ENCODE measurements around the gene UCHL3.

Gene UCHL3

DNA sequence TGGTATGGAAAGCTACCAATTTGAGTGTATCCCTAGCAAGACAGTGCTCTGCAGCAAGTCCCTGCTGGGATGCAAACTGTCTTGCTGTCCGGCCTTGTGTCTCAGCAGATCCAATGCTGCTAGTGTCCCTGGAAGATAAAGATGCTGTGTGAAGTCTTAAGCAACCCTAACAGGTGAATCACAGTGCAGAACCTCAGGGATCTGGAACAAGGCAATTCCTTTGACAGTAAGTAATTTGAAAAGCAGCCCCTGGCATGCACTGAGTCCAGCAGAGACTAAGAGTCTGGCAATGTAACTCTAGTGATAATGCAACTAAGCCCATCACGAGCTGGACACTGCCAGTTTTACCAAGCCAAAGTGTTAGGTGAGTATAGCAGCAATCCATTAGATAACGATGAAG, 1.7 kb upstream of the UCHL3 start:
- no peak for DNase-seq (ENCODE audit: low read depth)

DNA sequence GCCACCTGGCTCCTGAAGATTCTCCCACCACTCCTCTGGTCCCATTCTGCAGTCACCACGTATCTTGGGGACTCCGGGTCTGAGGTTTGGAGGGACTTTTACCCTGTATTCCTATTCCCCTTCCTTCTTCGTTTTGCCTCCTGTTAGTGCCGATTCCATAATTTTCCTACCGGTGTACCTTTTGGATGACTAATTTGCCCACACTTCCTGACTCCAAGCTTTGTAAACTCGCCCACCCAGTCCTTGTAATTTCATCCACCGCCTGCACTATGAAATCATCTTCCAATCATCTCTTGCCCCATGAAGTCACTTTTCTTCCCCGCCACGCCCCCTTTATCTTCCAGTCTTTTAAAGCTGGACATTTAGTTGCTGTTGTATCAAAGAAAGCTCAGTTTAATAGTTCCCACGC, 572 bp downstream of the UCHL3 start:
- DNase-seq (ENCODE audit: low read depth) = no peak

DNA sequence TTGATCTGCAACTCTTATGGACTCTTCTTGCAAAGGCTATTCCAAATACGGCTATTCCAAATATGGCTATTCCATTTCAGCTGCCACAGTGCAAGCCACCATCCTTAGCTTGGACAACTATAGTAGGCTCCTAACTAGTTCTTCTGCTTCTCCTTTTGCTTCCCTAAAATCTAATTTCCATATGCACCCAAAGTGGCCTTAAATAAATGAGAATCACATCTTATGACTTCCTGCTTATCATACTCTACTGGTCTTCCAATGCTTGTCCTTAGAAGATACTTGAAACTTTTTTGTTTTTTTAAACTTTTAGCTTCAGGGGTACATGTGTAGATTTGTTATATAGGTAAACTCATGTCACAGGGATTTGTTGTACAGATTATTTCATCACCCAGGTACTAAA, 4.9 kb downstream of the UCHL3 start:
- DNase-seq (ENCODE audit: low read depth) = no peak

DNA sequence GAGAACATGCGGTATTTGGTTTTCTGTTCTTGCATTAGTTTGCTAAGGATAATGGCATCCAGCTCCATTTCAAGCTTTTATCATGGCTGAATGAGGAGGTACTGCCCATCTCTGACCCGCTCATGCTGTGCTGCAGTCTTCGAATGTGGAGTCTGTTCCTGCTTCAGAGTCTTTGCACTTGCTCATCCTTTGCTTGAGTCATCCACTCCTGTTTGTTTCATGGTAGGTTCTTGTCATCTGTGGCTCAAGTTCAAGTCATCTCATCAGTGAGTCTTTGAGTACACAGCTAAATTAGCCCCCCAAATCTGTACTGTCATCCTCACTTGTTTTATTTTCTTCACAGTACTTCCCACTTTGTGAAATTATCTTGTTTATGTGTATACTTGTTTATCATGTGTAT, 5.4 kb downstream of the UCHL3 start:
- DNase-seq (ENCODE audit: low read depth) = no peak

DNA sequence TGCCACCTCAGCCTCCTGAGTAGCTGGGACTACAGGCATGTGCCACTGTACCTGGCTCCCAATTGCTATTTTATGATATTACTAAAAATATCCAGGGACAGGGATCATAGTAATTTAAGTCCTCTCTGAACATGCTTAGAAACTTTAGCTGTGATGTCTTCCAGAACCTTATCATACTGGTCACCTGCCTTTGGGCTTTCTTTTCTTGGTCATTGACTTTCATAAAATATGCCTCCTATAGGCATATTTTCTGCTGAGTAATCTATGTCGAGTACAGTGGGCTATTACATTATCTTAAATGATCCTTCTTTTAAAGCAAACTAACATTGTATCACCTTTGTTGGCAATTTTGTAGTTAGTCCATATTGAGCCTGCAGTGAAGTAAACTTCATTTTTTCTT, 6.2 kb downstream of the UCHL3 start:
- no peak for DNase-seq (ENCODE audit: low read depth)

DNA sequence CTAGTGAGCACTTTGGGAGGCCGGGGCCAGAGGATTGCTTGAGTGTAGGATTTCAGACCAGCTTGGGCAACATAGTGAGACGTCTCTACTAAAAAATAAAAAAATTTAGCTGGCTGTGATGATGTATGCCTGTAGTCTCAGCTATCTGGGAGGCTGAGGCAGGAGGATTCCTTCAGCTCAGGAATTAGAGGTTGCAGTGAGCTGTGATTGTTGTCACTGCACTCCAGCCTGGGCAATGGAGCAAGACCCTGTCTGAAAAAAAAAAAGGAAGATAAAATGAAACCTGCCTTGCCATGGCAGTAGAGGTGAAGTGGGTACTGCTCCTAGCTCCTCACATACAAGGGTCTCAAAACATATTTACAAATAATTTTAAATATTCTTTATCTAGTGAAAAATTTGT, 7.4 kb downstream of the UCHL3 start:
- no peak for DNase-seq (ENCODE audit: low read depth)

DNA sequence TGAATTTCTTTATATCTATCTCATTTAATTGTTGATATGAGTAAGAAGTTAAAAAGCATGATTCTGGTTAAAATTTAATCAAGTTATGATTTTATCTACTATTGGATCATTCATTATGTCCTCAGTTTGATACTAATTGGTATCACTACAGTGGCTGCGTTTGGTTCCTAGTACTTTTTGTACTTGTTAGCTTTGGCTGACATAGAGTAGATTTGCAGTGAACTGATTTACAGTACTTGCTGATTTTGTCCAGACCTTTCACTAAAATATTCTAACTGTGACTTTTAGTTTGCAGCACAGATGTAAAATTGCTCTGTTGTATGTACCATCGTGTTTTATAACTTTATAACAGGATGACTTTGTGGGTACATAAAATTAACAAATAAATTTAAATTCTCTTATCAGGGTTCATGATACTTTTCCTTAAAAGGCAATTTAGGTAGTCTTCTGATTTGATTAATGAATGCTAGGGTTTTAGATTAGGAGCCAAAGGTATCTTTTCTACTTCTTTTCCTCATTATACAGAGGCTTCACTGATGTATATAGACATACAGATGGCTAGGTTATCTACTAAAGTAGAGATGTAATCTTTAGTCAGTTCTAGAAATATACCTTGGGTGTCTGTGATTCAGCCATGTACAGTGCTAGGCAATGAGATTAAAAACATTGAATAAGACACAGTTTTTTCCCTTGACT, 8.7 kb downstream of the UCHL3 start:
- DNase-seq (ENCODE audit: low read depth) = no peak

DNA sequence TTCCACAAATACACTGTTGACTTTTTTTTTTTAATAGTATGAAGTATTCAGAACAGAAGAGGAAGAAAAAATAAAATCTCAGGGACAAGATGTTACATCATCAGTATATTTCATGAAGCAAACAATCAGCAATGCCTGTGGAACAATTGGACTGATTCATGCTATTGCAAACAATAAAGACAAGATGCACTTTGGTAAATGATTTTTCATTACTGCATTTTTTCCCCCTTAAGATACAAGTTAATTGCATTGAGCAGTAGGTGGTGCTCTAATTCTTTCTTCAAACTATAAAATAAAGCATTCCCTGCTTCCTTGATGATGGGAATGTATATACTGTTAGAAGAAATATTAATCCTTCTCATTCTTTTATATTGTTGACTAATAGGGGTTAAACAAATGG, 17.1 kb downstream of the UCHL3 start:
- DNase-seq (ENCODE audit: low read depth) = no peak

DNA sequence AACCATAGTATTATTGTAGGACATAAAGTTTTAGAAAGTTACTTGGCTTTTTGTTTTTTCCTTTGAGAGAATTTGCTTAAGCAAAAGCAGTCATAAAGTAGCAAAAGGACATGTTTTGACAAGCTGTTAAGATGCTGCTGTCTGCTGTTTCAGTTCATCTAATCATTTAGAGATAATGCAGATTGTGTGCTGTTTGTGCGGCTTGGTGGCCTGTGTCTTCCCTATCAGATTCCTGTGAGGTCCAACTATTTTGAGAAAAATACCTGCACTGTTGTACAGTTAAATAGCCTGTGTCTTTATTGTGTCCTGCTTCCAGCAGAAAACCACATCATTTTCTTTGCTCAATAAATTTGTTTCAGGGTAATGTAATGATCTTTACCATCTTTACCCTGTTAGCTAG, 20.0 kb downstream of the UCHL3 start:
- no peak for DNase-seq (ENCODE audit: low read depth)

DNA sequence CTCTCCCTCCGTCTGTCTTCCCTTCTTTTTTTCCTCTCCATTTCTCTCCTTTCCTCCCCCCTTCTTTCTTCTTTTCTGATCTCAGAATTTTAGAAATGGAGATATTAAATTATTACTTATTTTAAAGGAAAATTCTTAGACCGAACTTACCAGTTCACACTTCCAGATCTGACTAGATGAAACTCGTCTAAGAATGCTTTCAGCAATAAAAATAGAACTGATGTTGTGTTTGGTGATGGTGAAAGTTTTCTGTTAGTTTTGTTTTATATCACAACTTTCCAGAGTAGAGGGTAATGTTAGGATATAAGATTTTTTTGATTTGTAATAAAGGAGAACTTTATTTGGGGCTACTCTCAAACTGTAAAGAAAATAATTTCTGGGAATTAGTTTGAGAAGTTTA, 29.9 kb downstream of the UCHL3 start:
- DNase-seq (ENCODE audit: low read depth) = no peak

DNA sequence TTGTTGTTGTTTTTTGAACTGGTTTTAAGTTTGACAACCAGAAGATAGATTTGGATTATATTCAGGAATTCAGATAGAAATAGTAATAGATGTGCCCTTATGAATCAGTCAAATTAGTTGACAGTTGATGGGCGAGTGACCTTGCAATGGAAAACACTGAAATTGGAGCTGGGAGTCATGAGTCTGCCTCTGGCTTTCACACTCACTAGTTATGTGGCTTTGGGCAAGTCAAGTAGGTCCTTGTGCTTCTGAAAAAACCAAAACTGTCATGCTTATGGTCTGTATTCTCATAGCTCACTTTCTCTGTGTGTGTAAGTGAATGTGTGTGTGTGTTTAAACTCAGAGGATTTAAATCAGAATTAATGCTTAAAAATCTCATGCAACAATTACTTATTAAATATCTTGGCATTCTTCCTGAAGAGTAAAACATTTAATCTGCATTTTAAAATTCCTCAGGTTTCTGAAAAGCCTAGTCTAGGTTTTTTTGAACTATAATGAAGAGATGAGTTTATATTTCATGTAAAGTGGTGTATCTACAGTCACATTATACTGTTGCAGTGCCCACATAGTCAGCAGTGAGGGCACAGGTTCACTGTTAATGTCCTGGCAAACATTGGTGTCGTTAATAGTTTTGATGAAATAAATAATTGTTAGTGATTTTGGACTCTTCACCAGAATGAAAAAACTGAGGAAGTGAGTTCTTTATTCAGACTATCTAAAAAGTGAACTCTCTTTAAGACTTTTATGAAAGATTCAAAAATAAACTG, 32.5 kb downstream of the UCHL3 start:
- DNase-seq (ENCODE audit: low read depth) = no peak

DNA sequence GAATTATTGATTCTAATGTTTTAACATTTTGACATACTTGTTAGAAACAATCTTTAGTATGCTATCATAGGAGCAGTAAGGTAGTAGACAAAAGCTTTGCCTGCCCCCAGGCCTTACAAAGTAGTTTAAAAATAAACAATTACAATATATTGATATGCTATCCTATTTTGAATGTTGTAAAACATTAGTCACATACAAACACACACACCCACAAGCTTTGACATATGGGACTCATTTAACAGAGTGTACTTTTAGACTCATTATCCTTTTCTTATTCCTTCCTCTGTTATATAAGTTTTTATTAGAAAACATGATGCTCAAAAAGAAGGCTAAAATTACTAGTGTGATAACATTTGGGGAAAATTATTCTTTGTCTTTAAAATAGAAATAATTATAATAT, 33.5 kb downstream of the UCHL3 start:
- no peak for DNase-seq (ENCODE audit: low read depth)

DNA sequence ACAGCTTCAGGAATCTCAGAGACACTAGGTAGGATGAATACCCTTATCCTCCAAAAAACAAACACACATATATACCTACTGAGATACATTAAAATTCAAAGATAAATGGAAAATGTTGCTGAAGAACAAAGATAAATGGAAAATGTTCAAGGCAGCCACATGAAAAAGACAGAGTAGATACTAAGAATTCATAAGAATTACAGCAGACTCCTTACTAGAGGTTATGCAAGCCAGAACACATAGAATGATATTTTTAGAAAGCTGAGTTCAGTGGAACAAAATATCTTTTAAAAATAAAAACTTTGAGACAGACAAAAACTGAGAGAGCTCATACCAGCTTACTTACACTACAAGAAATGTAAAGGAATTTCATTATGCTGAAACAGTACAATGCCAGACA, 35.6 kb downstream of the UCHL3 start:
- DNase-seq (ENCODE audit: low read depth) = no peak

DNA sequence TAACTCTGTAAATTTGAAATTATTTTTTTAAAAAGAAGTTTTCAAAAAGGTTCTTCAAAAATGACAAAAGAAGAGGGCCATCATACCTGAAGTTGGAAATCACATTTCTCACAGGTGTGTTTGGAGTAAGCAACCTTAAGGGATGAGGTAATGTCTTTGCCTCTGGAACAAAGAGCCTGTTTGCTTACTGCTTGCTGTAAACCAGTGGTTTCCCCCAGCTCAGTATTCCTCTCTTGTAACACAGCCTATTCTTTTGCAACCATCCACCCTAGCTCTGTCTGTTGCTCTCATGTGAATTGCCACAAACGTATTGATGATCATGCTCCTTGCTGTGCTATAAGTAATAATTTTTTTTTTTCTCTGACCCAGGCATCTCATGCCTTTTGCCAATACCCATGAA, 38.1 kb downstream of the UCHL3 start:
- DNase-seq (ENCODE audit: low read depth) = no peak

DNA sequence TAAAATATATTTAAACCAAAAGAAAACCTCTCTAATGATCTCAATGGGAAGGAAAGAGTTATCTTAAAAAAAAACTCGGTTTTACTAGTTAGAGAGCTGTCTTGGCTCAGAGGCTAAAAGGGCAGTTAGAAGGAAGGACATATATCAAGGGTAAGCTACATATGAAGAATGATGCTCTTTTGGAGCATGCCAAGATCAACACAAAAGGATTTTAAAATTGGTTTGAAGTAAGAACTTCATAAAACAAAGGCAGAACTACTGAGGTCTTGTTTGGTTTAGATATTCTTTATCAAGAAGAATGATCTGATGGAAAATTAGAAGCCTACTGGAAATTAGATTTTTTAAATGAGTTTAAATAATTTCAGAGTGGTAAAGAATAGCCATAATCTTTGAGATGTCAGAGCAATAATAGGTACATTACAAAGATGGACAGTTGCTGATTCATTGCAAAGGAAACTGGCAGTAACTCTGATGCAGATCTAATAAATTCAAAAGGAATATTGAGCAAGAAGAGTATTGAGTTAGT, 47.1 kb downstream of the UCHL3 start:
- DNase-seq (ENCODE audit: low read depth) = no peak

DNA sequence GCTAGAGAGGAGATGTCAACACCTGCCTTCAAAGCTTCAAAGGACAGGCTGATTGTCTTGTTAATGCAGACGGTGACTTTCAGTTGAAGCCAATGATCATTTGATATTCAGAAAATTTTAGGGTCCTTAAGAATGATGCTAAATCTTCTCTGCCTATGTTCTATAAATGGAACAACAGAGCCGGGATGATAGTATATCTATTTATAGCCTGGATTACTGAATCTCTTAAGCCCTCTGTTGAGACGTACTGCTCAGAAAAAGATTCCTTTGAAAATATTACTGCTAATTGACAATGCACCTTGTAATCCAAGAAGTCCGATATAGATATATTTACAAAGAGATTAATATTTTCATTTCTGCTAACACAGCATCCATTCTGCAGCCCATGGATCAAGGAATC, 50.8 kb downstream of the UCHL3 start:
- no peak for DNase-seq (ENCODE audit: low read depth)

DNA sequence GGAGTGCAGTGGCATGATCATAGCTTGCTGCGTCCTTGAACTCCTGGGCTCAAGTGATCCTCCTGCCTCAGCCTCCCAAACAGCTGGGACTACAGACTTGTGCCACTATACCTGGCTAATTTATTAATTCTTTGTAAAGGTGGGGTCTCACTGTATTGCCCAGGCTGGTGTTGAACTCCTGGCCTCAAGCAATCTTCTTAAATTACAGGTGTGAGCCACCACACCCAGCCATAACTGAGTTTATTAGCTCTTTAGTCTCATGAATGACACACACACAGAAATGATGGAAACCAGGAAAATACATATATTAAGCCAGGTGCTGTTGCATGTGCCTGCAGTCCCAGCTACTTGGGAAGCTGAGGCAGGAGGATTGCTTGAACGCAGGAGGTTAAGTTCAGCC, 53.4 kb downstream of the UCHL3 start:
- DNase-seq (ENCODE audit: low read depth) = no peak

DNA sequence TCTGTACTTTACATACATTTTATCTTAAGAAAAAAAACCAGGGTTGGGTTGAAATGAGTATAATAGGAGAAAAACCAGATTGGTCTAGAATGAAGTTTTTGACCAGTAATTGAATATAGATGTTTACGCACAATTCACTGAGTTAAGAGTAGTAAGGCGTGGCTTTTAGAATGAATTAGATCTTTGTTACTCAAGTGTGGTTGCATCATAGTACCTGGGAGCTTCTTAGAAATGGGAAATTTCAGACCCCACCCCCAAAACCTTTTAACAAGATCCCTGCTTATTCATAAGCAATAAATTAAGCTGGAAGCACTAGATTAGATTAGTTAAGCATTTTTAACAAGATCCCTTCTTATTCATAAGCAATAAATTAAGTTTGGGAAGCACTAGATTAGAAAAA, 57.9 kb downstream of the UCHL3 start:
- DNase-seq (ENCODE audit: low read depth) = no peak

DNA sequence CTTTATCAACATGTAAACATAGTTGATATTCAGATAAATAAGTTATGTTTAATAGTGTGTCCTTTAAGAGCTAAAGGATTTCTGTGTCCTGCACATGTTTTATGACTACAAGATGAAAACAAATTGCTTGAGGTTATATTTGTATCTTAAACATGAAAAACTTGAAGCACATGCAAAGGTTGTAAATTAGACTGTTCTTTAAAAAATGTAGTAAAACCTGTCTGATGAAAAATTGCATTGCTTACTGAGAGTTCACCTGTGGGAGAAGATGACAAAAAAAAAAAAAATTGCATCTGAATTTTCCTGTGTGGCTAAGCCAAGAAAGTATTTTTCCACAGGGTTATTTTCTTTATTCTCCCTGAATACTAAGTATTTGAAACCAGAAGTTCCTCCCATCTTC, 60.9 kb downstream of the UCHL3 start:
- DNase-seq (ENCODE audit: low read depth) = no peak

DNA sequence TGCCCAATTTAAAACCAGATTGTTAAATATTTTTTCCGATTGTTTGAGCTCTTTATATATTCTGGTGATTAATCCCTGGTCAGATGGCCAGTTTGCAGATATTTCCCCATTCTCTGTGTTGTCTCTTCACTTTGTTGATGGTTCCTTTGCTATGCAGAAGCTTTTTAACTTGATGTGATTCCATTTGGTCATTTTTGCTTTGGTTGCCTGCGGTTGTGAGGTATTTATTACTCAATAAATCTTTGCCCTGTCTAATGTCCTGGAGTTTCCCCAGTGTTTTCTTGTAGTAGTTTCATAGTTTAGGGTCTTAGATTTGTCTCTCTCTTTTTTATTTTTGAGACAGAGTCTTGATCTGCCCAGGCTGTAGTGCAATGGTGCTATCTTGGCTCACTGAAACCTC, 62.8 kb downstream of the UCHL3 start:
- DNase-seq (ENCODE audit: low read depth) = no peak

DNA sequence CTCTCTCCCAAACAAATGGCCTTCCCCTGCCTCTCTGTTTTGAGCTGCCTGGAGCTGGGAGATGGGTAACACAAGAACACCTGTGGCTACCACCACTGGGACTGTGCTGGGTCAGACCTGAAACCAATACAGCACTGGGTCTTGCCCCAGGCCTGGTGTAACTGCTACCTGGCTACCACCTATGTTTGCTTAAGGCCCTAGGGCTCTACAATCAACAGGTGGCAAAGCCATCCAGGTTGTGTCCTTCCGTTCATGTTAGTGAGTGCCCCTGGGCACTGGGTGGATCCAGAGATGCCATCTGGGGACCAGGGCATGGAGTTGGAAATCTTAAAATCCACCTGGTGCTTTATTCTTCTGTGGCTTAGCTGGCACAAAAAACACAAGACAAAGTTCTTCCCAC, 67.6 kb downstream of the UCHL3 start:
- no peak for DNase-seq (ENCODE audit: low read depth)

DNA sequence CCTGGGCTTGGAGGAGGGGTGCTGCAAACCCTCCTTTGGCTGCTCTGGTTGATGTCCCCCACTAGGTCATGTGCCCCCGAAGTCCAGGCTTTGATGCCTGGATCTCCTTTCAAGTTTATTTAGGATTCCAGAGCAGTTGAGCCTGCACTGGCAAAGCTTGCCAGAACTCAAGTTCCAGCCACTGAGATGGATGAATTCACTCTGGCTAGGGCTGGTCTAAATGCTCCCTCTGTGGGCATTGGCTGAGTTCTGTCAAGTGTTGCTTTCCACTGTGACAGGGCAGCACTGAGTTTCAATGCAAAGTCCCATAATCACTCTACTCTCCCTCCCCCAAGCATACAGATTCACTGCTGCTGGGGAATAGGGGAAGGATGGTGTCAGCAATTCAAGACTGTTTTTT, 68.7 kb downstream of the UCHL3 start:
- no peak for DNase-seq (ENCODE audit: low read depth)

DNA sequence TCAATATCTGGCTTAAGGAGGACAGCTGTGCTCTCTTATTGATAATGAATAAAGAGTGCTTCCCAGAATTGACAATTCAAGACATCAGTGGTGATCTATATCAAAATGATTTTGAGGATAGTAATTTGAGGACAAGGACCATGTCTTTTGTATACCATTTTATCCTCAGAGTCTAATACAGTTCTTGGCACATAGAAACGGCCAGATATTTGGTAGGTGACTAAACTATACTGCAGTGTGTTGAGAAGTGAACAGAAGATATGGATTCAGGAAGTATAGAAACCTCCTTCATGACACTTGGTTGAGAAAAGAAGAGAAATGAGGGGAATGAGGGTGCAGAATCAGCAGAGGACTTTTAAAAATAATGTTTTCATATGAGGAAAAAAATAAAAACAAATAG, 70.4 kb downstream of the UCHL3 start:
- no peak for DNase-seq (ENCODE audit: low read depth)

DNA sequence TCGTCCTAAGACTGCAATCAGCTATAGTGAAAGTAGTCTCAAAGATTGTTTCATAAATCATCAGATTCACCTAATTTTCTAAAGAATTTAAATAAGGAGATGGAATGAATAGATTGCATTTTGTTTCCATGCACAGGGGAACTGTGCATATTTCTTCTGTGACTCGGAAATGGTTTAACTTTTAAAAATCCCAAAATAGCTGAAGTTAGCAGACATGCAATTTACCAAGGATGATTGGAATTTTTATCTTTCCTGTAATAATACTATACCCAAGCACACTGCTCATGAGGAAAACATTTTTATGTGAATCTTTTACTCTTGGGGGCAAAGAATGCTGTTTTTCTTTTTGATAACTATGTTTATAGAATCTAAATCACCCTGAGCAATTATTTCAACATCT, 71.6 kb downstream of the UCHL3 start:
- DNase-seq (ENCODE audit: low read depth) = no peak
